ENCODE results near the gene UGT1A3. TPM values are rescaled to one million over a fixed set of nuclear protein-coding genes. Genes with fewer than 3 reads are reported as not detected.

Gene UGT1A3
- total RNA-seq, 2 experiments from 2014 or later, result not detected

GRCh38 chr2:233758141-233758540 is 29.3 kb downstream of the UGT1A3 start:
- H3K9me3 Mint-ChIP-seq, result no peaks in the 10 kb centered on the region
- ChIA-PET POLR2A (no interaction called here), CTCF (no interaction called here)
- H3K36me3 Mint-ChIP-seq (ENCODE audit: low read depth), result no peaks in the 10 kb centered on the region
- no peak for DNase-seq
- H3K27ac Mint-ChIP-seq, result no peak overlapping the region
- no peak overlapping the region for H3K4me3 Mint-ChIP-seq
- peaks cover 6% of the 10 kb centered on the region for H3K27me3 Mint-ChIP-seq
- no peaks in the 10 kb centered on the region for H3K4me1 Mint-ChIP-seq

DNA sequence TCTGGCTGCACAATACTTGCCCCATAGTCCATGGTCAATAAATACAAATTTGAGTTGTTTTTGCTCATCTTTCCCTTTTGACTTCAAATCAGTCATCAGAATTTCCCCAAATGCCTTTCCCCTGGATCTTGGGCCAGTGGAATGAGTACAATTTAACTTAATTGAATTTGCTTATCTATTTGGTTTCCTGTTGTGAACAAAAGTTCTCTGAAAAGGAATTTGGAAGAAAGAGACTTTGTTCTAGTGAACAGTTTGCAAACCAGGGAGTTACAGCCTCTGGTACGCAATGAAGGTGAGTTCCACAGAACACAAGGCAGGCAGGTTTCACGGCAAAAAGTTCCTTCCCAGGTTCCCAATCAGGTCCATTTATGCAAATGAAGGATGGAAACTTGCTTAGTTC is 30.0 kb downstream of the UGT1A3 start:
- ChIA-PET CTCF (no interaction called here), POLR2A (no interaction called here)
- no peak for DNase-seq
- H3K36me3 Mint-ChIP-seq (ENCODE audit: low read depth), result no peaks in the 10 kb centered on the region
- no peak overlapping the region for H3K4me3 Mint-ChIP-seq
- H3K4me1 Mint-ChIP-seq, result no peaks in the 10 kb centered on the region
- no peaks in the 10 kb centered on the region for H3K9me3 Mint-ChIP-seq
- no peak overlapping the region for H3K27ac Mint-ChIP-seq
- peaks cover 11% of the 10 kb centered on the region for H3K27me3 Mint-ChIP-seq

DNA sequence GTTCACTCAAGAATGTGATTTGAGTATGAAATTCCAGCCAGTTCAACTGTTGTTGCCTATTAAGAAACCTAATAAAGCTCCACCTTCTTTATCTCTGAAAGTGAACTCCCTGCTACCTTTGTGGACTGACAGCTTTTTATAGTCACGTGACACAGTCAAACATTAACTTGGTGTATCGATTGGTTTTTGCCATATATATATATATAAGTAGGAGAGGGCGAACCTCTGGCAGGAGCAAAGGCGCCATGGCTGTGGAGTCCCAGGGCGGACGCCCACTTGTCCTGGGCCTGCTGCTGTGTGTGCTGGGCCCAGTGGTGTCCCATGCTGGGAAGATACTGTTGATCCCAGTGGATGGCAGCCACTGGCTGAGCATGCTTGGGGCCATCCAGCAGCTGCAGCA is 31.2 kb downstream of the UGT1A3 start, which contains the start of gene UGT1A1:
Gene UGT1A1, plus strand, starts transcription at position 228 of the 400 bp plus-strand sequence. Its CDS starts 18 bp downstream, at position 246.
- ChIA-PET POLR2A (no interaction called here), CTCF (no interaction called here)
- no peak within 1 kb of the TSS for H3K4me3 Mint-ChIP-seq
- DNase-seq, result no peak
- no peaks in the 10 kb centered on the region for H3K9me3 Mint-ChIP-seq
- H3K36me3 Mint-ChIP-seq (ENCODE audit: low read depth), result no peaks in the 10 kb centered on the region
- H3K27me3 Mint-ChIP-seq, result peaks cover 21% of the 10 kb centered on the region
- no peaks in the 10 kb centered on the region for H3K4me1 Mint-ChIP-seq
- H3K27ac Mint-ChIP-seq, result no peak within 1 kb of the TSS

DNA sequence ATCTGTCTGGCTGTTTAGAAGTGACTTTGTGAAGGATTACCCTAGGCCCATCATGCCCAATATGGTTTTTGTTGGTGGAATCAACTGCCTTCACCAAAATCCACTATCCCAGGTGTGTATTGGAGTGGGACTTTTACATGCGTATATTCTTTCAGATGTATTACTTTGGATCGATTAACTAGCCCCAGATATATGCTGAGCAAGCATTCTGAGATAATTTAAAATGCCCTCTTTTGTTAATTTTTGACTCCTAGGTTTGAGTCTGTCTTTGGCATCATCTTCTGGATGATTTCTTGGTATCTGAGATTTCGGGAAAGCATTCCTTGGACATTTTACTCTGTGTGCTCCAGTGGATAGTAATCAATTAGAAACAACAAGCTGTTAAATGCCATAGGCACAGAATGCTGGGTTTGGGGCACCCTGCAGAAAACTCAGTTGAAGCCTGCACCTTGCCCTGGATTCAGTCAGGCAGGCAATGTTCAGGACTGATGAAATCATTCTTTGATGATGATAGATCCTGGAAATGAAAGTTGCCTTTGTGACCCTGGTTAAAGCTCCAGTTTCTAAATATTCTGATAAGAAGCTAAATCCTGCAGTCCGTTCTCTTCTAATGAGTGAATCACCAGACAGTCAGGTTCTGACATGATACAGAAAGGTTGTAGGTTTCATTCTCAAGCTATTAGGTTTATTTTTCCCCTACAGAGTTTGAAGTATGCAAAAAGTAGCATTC is 32.4 kb downstream of the UGT1A3 start:
- Mint-ChIP-seq H3K27ac (no peak overlapping the region), H3K4me1 (no peaks in the 10 kb centered on the region)
- POLR2A ChIA-PET, result no interaction called here

GRCh38 chr2:233764264-233764663 is 35.4 kb downstream of the UGT1A3 start:
- Mint-ChIP-seq H3K4me3 (no peak overlapping the region), H3K4me1 (no peaks in the 10 kb centered on the region), H3K27me3 (peaks cover 27% of the 10 kb centered on the region), H3K9me3 (no peaks in the 10 kb centered on the region), H3K27ac (no peak overlapping the region), H3K36me3 (ENCODE audit: low read depth) (no peaks in the 10 kb centered on the region)
- DNase-seq, result no peak
- POLR2A ChIA-PET, result no interaction called here
- CTCF ChIA-PET, result no interaction called here

More for the DNA sequence above, 32.4 kb downstream of the UGT1A3 start:
- no peak for DNase-seq
- Mint-ChIP-seq H3K36me3 (ENCODE audit: low read depth) (no peaks in the 10 kb centered on the region), H3K4me3 (no peak overlapping the region), H3K9me3 (no peaks in the 10 kb centered on the region), H3K27me3 (peaks cover 22% of the 10 kb centered on the region)
- CTCF ChIA-PET, result no interaction called here

- H3K36me3 Mint-ChIP-seq (ENCODE audit: low read depth), result no peaks in the 10 kb centered on the region
- no peaks in the 10 kb centered on the region for H3K9me3 Mint-ChIP-seq
- POLR2A ChIA-PET, result no interaction called here
- H3K4me1 Mint-ChIP-seq, result no peaks in the 10 kb centered on the region
- H3K27ac Mint-ChIP-seq, result no peak overlapping the region
- CTCF ChIA-PET, result no interaction called here
- no peak overlapping the region for H3K4me3 Mint-ChIP-seq
- no peak for DNase-seq
- H3K27me3 Mint-ChIP-seq, result peaks cover 29% of the 10 kb centered on the region
These were observed 35.9 kb downstream of the UGT1A3 start for GRCh38 chr2:233764761-233765160.

- no peak overlapping the region for H3K27ac Mint-ChIP-seq
- H3K4me1 Mint-ChIP-seq, result no peaks in the 10 kb centered on the region
- CTCF ChIA-PET, result no interaction called here
- peaks cover 31% of the 10 kb centered on the region for H3K27me3 Mint-ChIP-seq
- no peaks in the 10 kb centered on the region for H3K9me3 Mint-ChIP-seq
- no peaks in the 10 kb centered on the region for H3K36me3 Mint-ChIP-seq (ENCODE audit: low read depth)
- DNase-seq, result no peak
- H3K4me3 Mint-ChIP-seq, result no peak overlapping the region
- POLR2A ChIA-PET, result no interaction called here
These were observed 37.6 kb downstream of the UGT1A3 start for GRCh38 chr2:233766416-233766815.

DNA sequence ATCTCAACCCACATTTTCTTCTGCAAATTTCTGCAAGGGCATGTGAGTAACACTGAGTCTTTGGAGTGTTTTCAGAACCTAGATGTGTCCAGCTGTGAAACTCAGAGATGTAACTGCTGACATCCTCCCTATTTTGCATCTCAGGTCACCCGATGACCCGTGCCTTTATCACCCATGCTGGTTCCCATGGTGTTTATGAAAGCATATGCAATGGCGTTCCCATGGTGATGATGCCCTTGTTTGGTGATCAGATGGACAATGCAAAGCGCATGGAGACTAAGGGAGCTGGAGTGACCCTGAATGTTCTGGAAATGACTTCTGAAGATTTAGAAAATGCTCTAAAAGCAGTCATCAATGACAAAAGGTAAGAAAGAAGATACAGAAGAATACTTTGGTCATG is 39.2 kb downstream of the UGT1A3 start:
- CTCF ChIA-PET, result no interaction called here
- POLR2A ChIA-PET, result no interaction called here
- Mint-ChIP-seq H3K36me3 (ENCODE audit: low read depth) (no peaks in the 10 kb centered on the region), H3K4me3 (no peak overlapping the region), H3K9me3 (no peaks in the 10 kb centered on the region), H3K27me3 (peaks cover 28% of the 10 kb centered on the region), H3K27ac (no peak overlapping the region), H3K4me1 (no peaks in the 10 kb centered on the region)
- no peak for DNase-seq

DNA sequence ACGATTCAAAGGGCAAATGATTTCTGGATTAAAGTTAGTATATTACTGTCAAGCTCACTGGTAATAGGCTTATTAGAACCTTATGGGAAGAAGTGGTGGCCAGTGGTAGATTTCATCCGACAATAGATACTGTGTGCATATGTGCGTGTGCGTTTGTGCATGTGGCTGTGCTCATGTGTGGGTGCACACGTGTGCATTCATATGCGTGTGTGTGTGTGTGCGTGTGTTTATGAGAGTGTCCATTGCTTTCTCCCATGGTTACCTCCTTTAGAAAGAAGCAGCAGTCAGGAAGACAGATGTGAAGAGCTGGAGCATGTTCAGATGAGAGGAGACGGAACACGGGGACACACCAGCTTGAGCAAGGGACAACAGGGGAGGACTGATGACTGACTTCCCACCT is 40.4 kb downstream of the UGT1A3 start:
- Mint-ChIP-seq H3K27ac (no peak overlapping the region), H3K27me3 (peaks cover 18% of the 10 kb centered on the region), H3K4me1 (no peaks in the 10 kb centered on the region), H3K36me3 (ENCODE audit: low read depth) (no peaks in the 10 kb centered on the region), H3K9me3 (no peaks in the 10 kb centered on the region), H3K4me3 (no peak overlapping the region)
- DNase-seq, result no peak
- CTCF ChIA-PET, result no interaction called here
- POLR2A ChIA-PET, result no interaction called here

- no peak for DNase-seq
- peaks cover 2% of the 10 kb centered on the region for H3K36me3 Mint-ChIP-seq (ENCODE audit: low read depth)
- peaks cover 9% of the 10 kb centered on the region for H3K27me3 Mint-ChIP-seq
- CTCF ChIA-PET, result no interaction called here
- POLR2A ChIA-PET, result no interaction called here
- no peak overlapping the region for H3K4me3 Mint-ChIP-seq
- H3K27ac Mint-ChIP-seq, result no peak overlapping the region
- peaks cover 7% of the 10 kb centered on the region for H3K9me3 Mint-ChIP-seq
- H3K4me1 Mint-ChIP-seq, result no peaks in the 10 kb centered on the region
These were observed 43.3 kb downstream of the UGT1A3 start for GRCh38 chr2:233772153-233772552.

- CTCF ChIA-PET, result no interaction called here
- POLR2A ChIA-PET, result no interaction called here
- H3K36me3 Mint-ChIP-seq (ENCODE audit: low read depth), result peaks cover 2% of the 10 kb centered on the region
- no peaks in the 10 kb centered on the region for H3K4me1 Mint-ChIP-seq
- peaks cover 7% of the 10 kb centered on the region for H3K27me3 Mint-ChIP-seq
- H3K4me3 Mint-ChIP-seq, result no peak overlapping the region
- no peak for DNase-seq
- peaks cover 9% of the 10 kb centered on the region for H3K9me3 Mint-ChIP-seq
- H3K27ac Mint-ChIP-seq, result no peak overlapping the region
These were observed 43.7 kb downstream of the UGT1A3 start for GRCh38 chr2:233772583-233772982.

DNA sequence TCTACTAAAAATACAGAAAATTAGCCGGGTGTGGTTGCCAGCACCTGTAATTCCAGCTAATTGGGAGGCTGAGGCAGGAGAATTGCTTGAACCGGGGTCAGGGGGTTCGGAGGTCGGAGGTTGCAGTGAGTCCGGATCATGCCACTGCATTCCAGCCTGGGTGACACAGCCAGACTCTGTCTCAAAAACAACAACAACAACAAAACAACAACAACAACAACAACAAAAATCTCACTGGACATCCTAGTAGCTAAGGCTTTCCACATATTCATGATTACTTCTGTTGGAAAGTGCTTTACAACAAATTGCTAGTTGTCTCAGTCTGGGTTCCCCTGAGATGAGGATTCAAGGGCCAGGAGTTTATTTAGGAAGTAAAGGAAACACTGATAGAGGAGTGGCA is 45.0 kb downstream of the UGT1A3 start:
- H3K27me3 Mint-ChIP-seq, result peaks cover 5% of the 10 kb centered on the region
- peaks cover 2% of the 10 kb centered on the region for H3K36me3 Mint-ChIP-seq (ENCODE audit: low read depth)
- no peak for DNase-seq
- ChIA-PET POLR2A (no interaction called here), CTCF (no interaction called here)
- no peak overlapping the region for H3K27ac Mint-ChIP-seq
- no peak overlapping the region for H3K4me3 Mint-ChIP-seq
- H3K9me3 Mint-ChIP-seq, result peaks cover 9% of the 10 kb centered on the region
- no peaks in the 10 kb centered on the region for H3K4me1 Mint-ChIP-seq

DNA sequence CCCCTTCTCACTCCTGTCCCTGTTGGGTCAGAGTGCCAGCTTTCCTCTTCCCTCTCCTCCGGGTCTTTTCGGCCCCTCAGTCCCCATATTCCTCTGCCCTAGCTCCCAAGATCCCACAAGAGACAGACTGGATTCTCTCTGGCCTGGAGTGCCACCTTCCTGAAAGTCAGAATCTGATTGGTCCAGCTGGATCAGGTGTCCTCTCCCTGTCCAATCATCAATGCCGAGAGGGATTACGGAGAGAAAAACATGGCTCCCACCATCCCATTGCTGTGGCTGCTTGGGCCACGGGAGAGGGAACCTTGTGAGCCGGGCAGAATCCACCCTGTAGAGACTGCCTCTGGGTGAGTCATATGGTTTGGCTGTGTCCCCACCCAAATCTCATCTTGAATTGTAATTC is 46.6 kb downstream of the UGT1A3 start:
- no peak overlapping the region for H3K27ac Mint-ChIP-seq
- no peak for DNase-seq
- no peaks in the 10 kb centered on the region for H3K4me1 Mint-ChIP-seq
- H3K9me3 Mint-ChIP-seq, result peaks cover 9% of the 10 kb centered on the region
- no peak overlapping the region for H3K4me3 Mint-ChIP-seq
- CTCF ChIA-PET, result no interaction called here
- peaks cover 2% of the 10 kb centered on the region for H3K27me3 Mint-ChIP-seq
- H3K36me3 Mint-ChIP-seq (ENCODE audit: low read depth), result peaks cover 2% of the 10 kb centered on the region
- POLR2A ChIA-PET, result no interaction called here

- CTCF ChIA-PET, result interaction anchor here (0.6 kb wide), 1 partner anchor 1968 kb away, joined by 4 read pairs; no protein-coding TSS in a partner anchor
- peaks cover 2% of the 10 kb centered on the region for H3K36me3 Mint-ChIP-seq (ENCODE audit: low read depth)
These were observed 49.2 kb downstream of the UGT1A3 start, which contains the start of gene MROH2A for GRCh38 chr2:233778030-233778429. MROH2A (plus strand) TSS chr2:233778330; CDS start chr2:233779359, 1,029 bp downstream.

More at GRCh38 chr2:233778030-233778429, 49.2 kb downstream of the UGT1A3 start, which contains the start of gene MROH2A:
- Mint-ChIP-seq H3K4me3 (no peak within 1 kb of the TSS), H3K4me1 (no peaks in the 10 kb centered on the region), H3K27ac (no peak within 1 kb of the TSS), H3K9me3 (peaks cover 9% of the 10 kb centered on the region), H3K27me3 (peaks cover 9% of the 10 kb centered on the region)
- POLR2A ChIA-PET, result no interaction called here
- DNase-seq, result no peak
